Ascending aorta (tissue), 2 donors: ENCODE data around the gene FMOD. TPM values are rescaled to one million over a fixed set of nuclear protein-coding genes. Genes with fewer than 3 reads are reported as not detected.

Experiments used
- DNase-seq, 2 donors: peaks; one replicate each; pipeline ENCODE4 v3.0.0-alpha.2; 2019; ENCODE audit warnings: low spot score in 2 of 2
- H3K27ac ChIP-seq, 2 donors: fragments of 200-600 bp; sonication (generic); one replicate each; pipeline ENCODE4 v1.5.1; 2016 to 2017; ENCODE audit warnings: mild to moderate bottlenecking in 1 of 2
- H3K27me3 ChIP-seq: fragments of 200-600 bp; sonication (generic); one replicate; pipeline ENCODE4 v1.5.1; 2017
- H3K36me3 ChIP-seq, 2 donors: fragments of 200-600 bp; sonication (generic); one replicate each; pipeline ENCODE4 v1.5.1; 2016
- H3K4me1 ChIP-seq, 2 donors: fragments of 200-600 bp; sonication (generic); one replicate each; pipeline ENCODE4 v1.5.1; 2016 to 2017; ENCODE audit warnings: mild to moderate bottlenecking in 1 of 2
- H3K4me3 ChIP-seq, 2 donors: fragments of 200-600 bp; sonication (generic); one replicate each; pipeline ENCODE4 v1.5.1; 2016 to 2017; ENCODE audit warnings: mild to moderate bottlenecking in 1 of 2
- H3K9me3 ChIP-seq, 2 donors: fragments of 200-600 bp; sonication (generic); one replicate each; pipeline ENCODE4 v1.5.1; 2016
- CTCF ChIP-seq, 3 experiments: fragments of 200-600 bp in 2 of 3; fragments of 450-650 bp in 1 of 3; sonication (generic) in 2 of 3; IDR thresholded peaks; one replicate each; pipeline ENCODE4 v1.5.1; 2016 to 2019; ENCODE audit warnings: antibody characterized with exemption in 3 of 3, mild to moderate bottlenecking in 1 of 3, moderate library complexity in 1 of 3
- intact Hi-C: fragments of 100-400 bp; cut with DNase I; formaldehyde crosslinking; loops from one replicate; pipeline ENCODE4 v1.15.1; 2023
- total RNA-seq: library from RNA; depleted of rRNA; stranded (reverse); fragments of >200 nt; gene quantifications from one replicate; pipeline ENCODE4 v1.1.0, GENCODE V29; 2016

FMOD gene
- total RNA-seq, 1 donor from 2014 or later, result 92.3 TPM

DNA sequence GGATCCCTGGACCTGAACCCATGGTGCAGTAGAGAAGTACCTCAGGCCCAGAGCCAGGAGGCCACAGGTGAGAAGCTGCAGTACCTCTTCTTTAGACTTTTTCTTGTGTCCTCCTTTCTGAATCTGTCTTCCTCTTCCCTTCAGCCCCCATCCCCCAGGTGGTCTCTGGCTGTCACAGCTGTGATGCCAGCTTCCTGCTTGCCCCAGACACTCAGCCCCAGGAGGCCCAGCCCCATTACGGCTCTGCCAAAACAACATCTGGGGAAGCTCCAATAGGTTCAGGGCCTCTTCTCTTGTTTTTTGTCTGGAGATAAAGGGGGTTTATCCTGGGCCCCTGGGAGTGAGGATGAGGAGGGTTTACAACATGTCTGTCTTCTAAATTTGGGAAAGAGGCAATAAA is 55.1 kb downstream of the FMOD start:
- no peak overlapping the region for H3K27ac ChIP-seq
- DNase-seq, result no peak
- H3K9me3 ChIP-seq, result no peaks in the 10 kb centered on the region
- H3K27me3 ChIP-seq, result no peaks in the 10 kb centered on the region
- no peak overlapping the region for H3K4me3 ChIP-seq
- peaks cover 0 to 4% of the 10 kb centered on the region in 2 donors for H3K4me1 ChIP-seq
- H3K36me3 ChIP-seq, result no peaks in the 10 kb centered on the region
- no peak for TF ChIP-seq CTCF (IDR thresholded peaks at IDR 0.05)
- intact Hi-C loops, result no loop called here

DNA sequence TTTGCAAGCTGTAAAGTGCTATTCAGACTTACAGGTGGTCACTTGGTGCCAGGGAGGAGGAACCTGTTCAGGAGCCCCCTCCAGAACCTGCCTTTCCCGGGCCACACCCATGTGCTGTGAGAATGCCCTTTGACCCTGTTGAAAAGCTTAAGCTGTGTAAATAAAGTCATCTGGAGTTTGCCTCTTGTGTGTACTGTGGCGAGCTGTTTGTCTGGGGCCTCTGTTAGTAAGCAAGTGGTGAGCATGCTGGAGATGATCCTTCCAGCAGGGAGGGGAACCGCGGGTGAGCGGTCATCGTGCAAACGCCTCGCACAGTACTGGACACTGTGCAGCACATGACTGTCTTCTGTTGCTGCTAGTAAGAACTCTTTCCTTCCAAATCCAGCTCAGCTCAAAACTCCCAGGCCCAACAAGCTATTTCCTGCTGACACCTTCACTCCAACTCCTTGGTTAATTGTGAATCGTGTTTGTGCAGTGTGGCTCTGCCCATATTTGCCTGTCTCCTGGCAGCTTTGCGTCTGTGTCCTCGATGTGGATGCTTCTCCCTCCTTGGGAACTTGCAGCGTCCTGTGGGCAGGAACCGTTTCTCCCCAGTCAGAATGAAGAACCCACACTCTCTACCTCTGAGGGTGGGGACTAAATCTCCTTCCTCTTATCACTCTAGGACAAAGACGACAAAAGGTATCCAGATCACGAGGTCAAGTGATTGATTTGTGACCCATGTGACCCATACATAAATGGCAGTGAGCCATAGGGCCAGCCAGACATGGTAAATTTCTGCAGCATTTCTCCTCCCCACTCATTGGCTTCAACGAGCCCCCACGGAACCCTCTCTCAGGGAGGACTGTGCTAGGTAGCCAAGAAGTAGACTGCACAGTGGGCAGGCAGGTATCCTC is 59.5 kb downstream of the FMOD start:
- intact Hi-C loops, result loop anchor here (5.0 kb wide), 1 partner anchor 176 kb away; no protein-coding TSS in a partner anchor
- Histone ChIP-seq H3K27ac (peak overlapping the region; percentile 88 to 93), H3K9me3 (no peaks in the 10 kb centered on the region), H3K4me1 (peaks cover 12 to 26% of the 10 kb centered on the region in 2 donors), H3K4me3 (no peak overlapping the region), H3K36me3 (no peaks in the 10 kb centered on the region), H3K27me3 (no peaks in the 10 kb centered on the region)
- no peak for TF ChIP-seq CTCF (IDR thresholded peaks at IDR 0.05)
- DNase-seq, result no peak

Other genes starting within 250 kb of the FMOD start
- 2.0 TPM for gene ADORA1, start 223.4 kb downstream of the FMOD start, total RNA-seq
- not detected for gene MYBPH, start 175.3 kb downstream of the FMOD start, total RNA-seq
- 73.8 TPM for gene CHI3L1, start 164.4 kb downstream of the FMOD start, total RNA-seq
- gene CHIT1, start 121.4 kb downstream of the FMOD start, total RNA-seq, result not detected
- 219 TPM for gene BTG2, start 45.6 kb downstream of the FMOD start, total RNA-seq
- gene PRELP, start 124.7 kb upstream of the FMOD start, total RNA-seq, result 142 TPM
- not detected for gene OPTC, start 143.0 kb upstream of the FMOD start, total RNA-seq